B cell (primary cell): ENCODE measurements around the gene ZDHHC19. TPM values are rescaled to one million over a fixed set of nuclear protein-coding genes. Genes with fewer than 3 reads are reported as not detected.

Experiments used
- ATAC-seq: fragments of 200-7000 bp; cut with Tn5 transposase; one replicate; pipeline ENCODE4 v1.10.0; 2021; ENCODE audit warnings: low read depth, mild to moderate bottlenecking, moderate number of reproducible peaks, moderate library complexity
- CTCF ChIA-PET: fragments of 350-600 bp; sonication (Branson Sonifier 250); formaldehyde crosslinking; loops from one replicate; lab custom pipeline; 2021; ENCODE audit warnings: antibody characterized with exemption, inconsistent platforms; lab: Charles Lee
- POLR2A ChIA-PET: fragments of 350-600 bp; sonication (Branson Sonifier 250); formaldehyde crosslinking; loops from one replicate; lab custom pipeline; 2021; ENCODE audit warnings: antibody characterized with exemption; lab: Charles Lee
- DNase-seq: peaks from one replicate; pipeline ENCODE4 v3.0.0; 2013
- H2AFZ ChIP-seq: 2 replicates; pipeline ENCODE4 v1.6.1; 2012; ENCODE audit warnings: mild to moderate bottlenecking, low read depth, low read length; ENCODE audit not compliant: insufficient read depth, poor library complexity, severe bottlenecking
- H3K27ac ChIP-seq, 2 donors: 1 replicate in 1 of 2; 2 replicates in 1 of 2; pipeline ENCODE4 v1.5.1; 2012 to 2013; ENCODE audit warnings: low read length in 2 of 2, mild to moderate bottlenecking in 2 of 2, moderate library complexity in 1 of 2
- H3K27me3 ChIP-seq, 4 experiments: fragments of 200-600 bp in 1 of 4; sonication (generic) in 1 of 4; replicated peaks in 1 of 4; 1 replicate in 2 of 4; 2 replicates in 2 of 4; pipeline versions ENCODE4 v1.6.1 to v1.7.0; 2013 to 2016; ENCODE audit warnings: low read length in 3 of 4, mild to moderate bottlenecking in 2 of 4, mixed read lengths in 1 of 4, moderate library complexity in 1 of 4; ENCODE audit not compliant: insufficient read depth in 4 of 4, control insufficient read depth in 3 of 4; ENCODE audit errors: control extremely low read depth in 1 of 4
- H3K36me3 ChIP-seq, 2 experiments: replicated peaks in 1 of 2; 1 replicate in 1 of 2; 2 replicates in 1 of 2; pipeline versions ENCODE4 v1.6.1 to v1.7.1; 2013; ENCODE audit warnings: low read length in 1 of 2; ENCODE audit not compliant: insufficient read depth in 2 of 2, control insufficient read depth in 1 of 2; ENCODE audit errors: control extremely low read depth in 1 of 2, extremely low read depth in 1 of 2
- H3K4me1 ChIP-seq, 2 donors: fragments of 200-600 bp in 1 of 2; sonication (generic) in 1 of 2; 1 replicate in 1 of 2; 2 replicates in 1 of 2; pipeline versions ENCODE4 v1.5.1 to v1.6.1; 2013 to 2017; ENCODE audit warnings: low read length in 2 of 2; ENCODE audit not compliant: control insufficient read depth in 2 of 2, insufficient read depth in 2 of 2
- H3K4me2 ChIP-seq: replicated peaks from 2 replicates; pipeline ENCODE3; 2012; ENCODE audit warnings: mild to moderate bottlenecking, low read depth, low read length; ENCODE audit not compliant: poor library complexity, severe bottlenecking
- H3K4me3 ChIP-seq, 5 experiments: fragments of 200-600 bp in 1 of 5; sonication (generic) in 1 of 5; 1 replicate in 3 of 5; 2 replicates in 2 of 5; pipeline versions ENCODE4 v1.5.1 to v1.7.0; 2011 to 2016; ENCODE audit warnings: low read length in 4 of 5, mild to moderate bottlenecking in 4 of 5, low read depth in 2 of 5, control low read depth in 1 of 5, moderate library complexity in 1 of 5; ENCODE audit not compliant: insufficient read depth in 1 of 5; ENCODE audit errors: control extremely low read depth in 1 of 5, extremely low read depth in 1 of 5
- H3K79me2 ChIP-seq: fragments of 200-600 bp; sonication (generic); one replicate; pipeline ENCODE4 v1.6.0; 2016; ENCODE audit warnings: low read length; ENCODE audit not compliant: control insufficient read depth, insufficient read depth
- H3K9ac ChIP-seq: fragments of 200-600 bp; sonication (generic); 2 replicates; pipeline ENCODE4 v1.6.1; 2017; ENCODE audit warnings: mild to moderate bottlenecking, low read length, moderate library complexity
- H3K9me3 ChIP-seq, 3 donors: one replicate each; pipeline versions ENCODE4 v1.6.1 to v1.7.1; 2013; ENCODE audit warnings: low read length in 2 of 3; ENCODE audit not compliant: control insufficient read depth in 2 of 3, insufficient read depth in 1 of 3; ENCODE audit errors: control extremely low read depth in 1 of 3
- H4K20me1 ChIP-seq: 2 replicates; pipeline ENCODE4 v1.6.0; 2012; ENCODE audit warnings: mild to moderate bottlenecking, low read length; ENCODE audit not compliant: insufficient read depth, control insufficient read depth, poor library complexity, severe bottlenecking
- H3K27ac Mint-ChIP-seq: one replicate; pipeline ENCODE4 v1.8.0; 2021; ENCODE audit warnings: mixed read lengths
- H3K27me3 Mint-ChIP-seq: one replicate; pipeline ENCODE4 v1.8.0; 2021; ENCODE audit warnings: mixed read lengths
- H3K4me1 Mint-ChIP-seq: one replicate; pipeline ENCODE4 v1.8.0; 2021; ENCODE audit warnings: mixed read lengths
- H3K4me3 Mint-ChIP-seq: one replicate; pipeline ENCODE4 v1.8.0; 2021; ENCODE audit warnings: mixed read lengths
- H3K9me3 Mint-ChIP-seq: one replicate; pipeline ENCODE4 v1.8.0; 2022; ENCODE audit warnings: mixed read lengths; ENCODE audit not compliant: insufficient read depth
- EZH2 ChIP-seq: IDR thresholded peaks from 2 replicates; pipeline ENCODE4 v1.6.1; 2012; ENCODE audit warnings: borderline replicate concordance, low read depth, mild to moderate bottlenecking, moderate library complexity, low read length; ENCODE audit not compliant: insufficient read depth, poor library complexity, severe bottlenecking
- WGBS: methylation state at CpG from one replicate; pipeline ENCODE4 v1.1.5; 2013; ENCODE audit warnings: missing lambda C conversion rate; ENCODE audit not compliant: insufficient coverage; 5-methylcytosine and 5-hydroxymethylcytosine counted together
- intact Hi-C: fragments of 100-400 bp; cut with micrococcal nuclease; formaldehyde crosslinking; loops from one replicate; pipeline ENCODE4 v1.10.0; 2022
- polyA plus RNA-seq: library from polyadenylated mRNA; depleted of rRNA; stranded (reverse); fragments of >200 nt; gene quantifications from 2 replicates; pipeline ENCODE4 v1.2.3, GENCODE V29; 2012
- total RNA-seq, 2 donors: library from RNA; stranded (reverse); fragments of 120-200 nt in 1 of 2; gene quantifications; 1 replicate in 1 of 2; 2 replicates in 1 of 2; pipeline versions ENCODE4 v1.2.3 to v1.2.4, GENCODE V29; 2013 to 2022
- TF ChIP-seq, protein P1 (sequence below): fragments of 200-600 bp; IDR thresholded peaks from one replicate; pipeline ENCODE4 v1.8.0; 2022; ENCODE audit warnings: antibody characterized with exemption, mild to moderate bottlenecking

Gene ZDHHC19
- total and polyA plus RNA-seq, 2 donors (not counting 1 experiment from before 2014, with no cell fraction given) = 0.91 to 6.0 TPM

DNA sequence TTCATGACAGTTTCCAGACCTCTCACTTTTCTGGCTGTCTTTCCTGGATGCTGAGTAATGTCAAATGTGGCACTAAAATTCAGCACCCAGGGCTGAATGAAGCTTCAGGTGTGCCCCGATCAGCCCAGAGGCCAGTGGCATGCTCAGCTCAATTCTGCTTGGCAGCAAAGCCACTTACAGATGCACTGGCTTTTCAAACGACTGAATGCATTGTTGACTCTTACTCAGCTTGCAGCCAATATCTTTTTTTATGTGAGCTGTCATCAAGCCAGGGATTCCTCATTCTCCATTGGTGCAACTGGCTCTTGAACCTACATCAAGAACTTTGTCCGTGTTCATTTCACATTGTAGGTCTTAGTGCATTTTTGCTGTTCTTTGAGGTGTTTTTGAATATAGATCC, 60.7 kb downstream of the ZDHHC19 start:
- POLR2A ChIA-PET = interaction anchor here (0.6 kb wide), 1 partner anchor 22 kb away, joined by 4 read pairs; no protein-coding TSS in a partner anchor

DNA sequence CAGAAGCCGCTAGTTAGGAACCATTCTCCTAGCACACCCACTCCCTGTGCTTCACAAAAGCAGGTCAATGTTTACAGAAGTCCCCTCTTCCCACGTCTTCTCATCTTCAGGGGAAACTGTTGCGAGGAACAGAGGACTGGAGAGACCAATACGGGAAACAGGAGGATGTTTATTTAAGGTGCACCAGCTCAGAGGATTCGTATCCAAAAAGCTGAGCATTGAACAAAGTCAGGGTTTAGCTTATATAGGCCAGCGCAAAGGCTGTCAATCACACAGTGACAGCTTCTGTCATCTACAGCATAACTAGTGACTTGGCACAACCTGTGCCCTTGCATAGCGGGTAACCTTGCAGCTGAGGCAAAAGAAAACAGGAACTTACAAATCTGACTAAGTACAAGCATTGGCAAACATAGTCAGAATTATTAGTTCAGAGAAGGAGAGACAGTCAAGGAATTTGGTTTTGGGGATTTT, 61.3 kb downstream of the ZDHHC19 start:
- CTCF ChIA-PET = no interaction called here
- no peak overlapping the region for H2AFZ ChIP-seq
- Mint-ChIP-seq H3K27ac (peak overlapping the region; percentile 53), H3K4me1 (peaks cover 12% of the 10 kb centered on the region), H3K4me3 (no peak overlapping the region), H3K9me3 (no peaks in the 10 kb centered on the region), H3K27me3 (no peaks in the 10 kb centered on the region)
- peaks cover 0 to 7% (median 0%) of the 10 kb centered on the region in 3 donors for H3K9me3 ChIP-seq
- no peaks in the 10 kb centered on the region for H3K27me3 ChIP-seq
- no peaks in the 10 kb centered on the region for H3K79me2 ChIP-seq
- H3K4me3 ChIP-seq = no peak overlapping the region
- no peak overlapping the region for H3K9ac ChIP-seq
- H4K20me1 ChIP-seq = no peaks in the 10 kb centered on the region
- no peak overlapping the region for H3K27ac ChIP-seq
- no peaks in the 10 kb centered on the region for H3K36me3 ChIP-seq
- DNase-seq = peak; percentile 48
- TF ChIP-seq EZH2 = no peak
- TF ChIP-seq, protein P1, sequence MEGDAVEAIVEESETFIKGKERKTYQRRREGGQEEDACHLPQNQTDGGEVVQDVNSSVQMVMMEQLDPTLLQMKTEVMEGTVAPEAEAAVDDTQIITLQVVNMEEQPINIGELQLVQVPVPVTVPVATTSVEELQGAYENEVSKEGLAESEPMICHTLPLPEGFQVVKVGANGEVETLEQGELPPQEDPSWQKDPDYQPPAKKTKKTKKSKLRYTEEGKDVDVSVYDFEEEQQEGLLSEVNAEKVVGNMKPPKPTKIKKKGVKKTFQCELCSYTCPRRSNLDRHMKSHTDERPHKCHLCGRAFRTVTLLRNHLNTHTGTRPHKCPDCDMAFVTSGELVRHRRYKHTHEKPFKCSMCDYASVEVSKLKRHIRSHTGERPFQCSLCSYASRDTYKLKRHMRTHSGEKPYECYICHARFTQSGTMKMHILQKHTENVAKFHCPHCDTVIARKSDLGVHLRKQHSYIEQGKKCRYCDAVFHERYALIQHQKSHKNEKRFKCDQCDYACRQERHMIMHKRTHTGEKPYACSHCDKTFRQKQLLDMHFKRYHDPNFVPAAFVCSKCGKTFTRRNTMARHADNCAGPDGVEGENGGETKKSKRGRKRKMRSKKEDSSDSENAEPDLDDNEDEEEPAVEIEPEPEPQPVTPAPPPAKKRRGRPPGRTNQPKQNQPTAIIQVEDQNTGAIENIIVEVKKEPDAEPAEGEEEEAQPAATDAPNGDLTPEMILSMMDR = no peak
- WGBS = 73% methylated on average over 4 of the region's 7 CpGs
- H3K4me1 ChIP-seq = peaks cover 0 to 11% of the 10 kb centered on the region in 2 donors
- POLR2A ChIA-PET = interaction anchor here (0.6 to 0.8 kb wide), 2 partner anchors 22 to 57 kb away, joined by 4 read pairs; no protein-coding TSS in a partner anchor
- ATAC-seq = peak; percentile 72
- intact Hi-C loops = no loop called here
- no peak overlapping the region for H3K4me2 ChIP-seq

More for the DNA sequence above, 60.7 kb downstream of the ZDHHC19 start:
- intact Hi-C loops = no loop called here
- no peaks in the 10 kb centered on the region for H3K36me3 ChIP-seq
- TF ChIP-seq, protein P1 = no peak
- no peak for TF ChIP-seq EZH2
- Mint-ChIP-seq H3K4me1 (peaks cover 16% of the 10 kb centered on the region), H3K27ac (no peak overlapping the region), H3K9me3 (no peaks in the 10 kb centered on the region), H3K4me3 (no peak overlapping the region), H3K27me3 (no peaks in the 10 kb centered on the region)
- no peaks in the 10 kb centered on the region for H4K20me1 ChIP-seq
- H3K9me3 ChIP-seq = peaks cover 0 to 7% (median 0%) of the 10 kb centered on the region in 3 donors
- no peak overlapping the region for H2AFZ ChIP-seq
- WGBS = 74% methylated on average over 2 of the region's 3 CpGs
- DNase-seq (no peak), ATAC-seq (no peak)
- H3K27me3 ChIP-seq = no peaks in the 10 kb centered on the region
- CTCF ChIA-PET = no interaction called here
- H3K4me3 ChIP-seq = no peak overlapping the region
- peaks cover 0 to 11% of the 10 kb centered on the region in 2 donors for H3K4me1 ChIP-seq
- no peaks in the 10 kb centered on the region for H3K79me2 ChIP-seq
- no peak overlapping the region for H3K9ac ChIP-seq
- H3K4me2 ChIP-seq = no peak overlapping the region
- no peak overlapping the region for H3K27ac ChIP-seq
